Forelimb muscle (tissue), 1 donor: Measurements from ENCODE around the gene CLIC3. TPM values are rescaled to one million over a fixed set of nuclear protein-coding genes. Genes with fewer than 3 reads are reported as not detected.

Source experiments
- DNase-seq: peaks from one replicate; pipeline ENCODE4 v3.0.0-alpha.2; 2013; ENCODE audit warnings: low read depth
- polyA plus RNA-seq: library from polyadenylated mRNA; unstranded; fragments of 120-200 nt; gene quantifications from one replicate; pipeline ENCODE4 v1.2.1, GENCODE V29; 2013; ENCODE audit not compliant: insufficient read length

Gene CLIC3
- polyA plus RNA-seq, 1 donor: 0.42 TPM

DNA sequence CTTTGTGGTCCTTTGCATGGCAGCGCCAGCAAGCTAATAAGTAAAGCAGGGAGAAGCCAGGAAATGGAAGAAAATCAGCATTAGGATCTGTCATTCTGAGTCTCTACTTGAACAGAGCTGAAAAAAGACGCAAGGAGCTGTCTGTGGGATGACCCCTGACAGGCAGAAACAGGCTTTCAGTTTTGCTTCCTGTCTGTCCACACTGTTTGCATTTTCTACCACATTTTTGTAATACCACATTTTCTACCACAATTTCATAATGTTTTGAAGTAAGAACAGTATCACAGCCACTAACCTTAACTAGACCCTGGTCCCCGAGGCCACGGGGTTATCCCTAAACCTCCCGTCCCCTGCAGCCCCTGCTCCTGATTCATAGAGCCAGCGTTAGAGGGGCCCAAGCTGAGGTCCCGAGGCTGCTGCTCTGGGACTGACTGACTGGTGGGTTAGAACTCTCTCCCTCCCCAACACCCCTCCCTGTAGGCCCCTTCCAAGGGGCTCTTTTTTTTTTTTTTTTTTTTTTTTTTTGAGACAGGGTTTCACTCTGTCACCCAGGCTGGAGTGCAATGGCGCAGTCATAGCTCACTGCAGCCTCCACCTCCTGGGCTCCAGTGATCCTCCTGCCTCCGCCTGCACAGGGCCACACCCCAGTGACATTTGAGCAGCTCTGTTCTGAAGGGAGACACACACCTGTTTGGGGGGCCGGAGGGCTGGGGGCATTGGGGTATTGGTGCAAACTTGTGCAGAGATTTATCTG, 4.0 kb upstream of the CLIC3 start:
- DNase-seq: no peak

DNA sequence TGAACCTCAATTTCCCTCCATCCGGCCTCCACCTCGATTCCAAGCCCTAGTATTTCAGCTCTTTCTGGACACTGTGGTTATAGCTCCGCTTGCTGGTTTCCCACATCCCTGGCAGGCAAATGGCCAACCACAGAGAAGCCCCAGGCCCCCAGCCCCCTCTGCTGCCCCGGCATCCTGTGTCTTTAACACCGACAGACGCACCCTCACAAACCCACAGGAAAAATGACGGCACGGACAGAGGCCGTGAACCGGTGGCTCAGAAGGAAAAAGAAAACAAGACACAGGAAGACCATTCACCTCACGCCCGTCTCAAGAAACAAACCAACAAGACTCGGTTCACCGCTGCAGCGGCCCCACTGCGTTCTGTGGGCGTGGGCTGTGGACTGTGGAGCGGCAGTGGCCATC, 1.5 kb upstream of the CLIC3 start:
- DNase-seq: no peak

DNA sequence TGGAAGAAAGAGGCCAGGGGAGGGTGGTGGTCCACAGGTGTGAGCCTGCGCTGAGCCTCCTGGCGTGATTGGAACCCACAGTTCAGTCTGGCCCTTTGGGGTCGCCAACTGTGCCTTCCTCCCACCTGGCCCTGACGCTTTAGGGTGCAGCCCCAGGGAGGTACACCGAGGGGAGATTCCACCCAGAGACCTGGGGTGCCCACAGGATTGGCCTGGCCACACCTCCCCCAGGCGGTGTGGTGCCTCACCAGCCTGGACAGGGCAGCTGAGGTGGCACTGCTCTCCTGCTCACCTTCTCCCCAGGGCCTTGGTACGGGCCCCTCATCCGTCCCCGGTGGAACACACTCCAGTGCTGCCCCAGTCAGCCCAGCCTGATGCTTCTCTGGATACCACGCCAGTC, 1.0 kb upstream of the CLIC3 start:
- DNase-seq: no peak

DNA sequence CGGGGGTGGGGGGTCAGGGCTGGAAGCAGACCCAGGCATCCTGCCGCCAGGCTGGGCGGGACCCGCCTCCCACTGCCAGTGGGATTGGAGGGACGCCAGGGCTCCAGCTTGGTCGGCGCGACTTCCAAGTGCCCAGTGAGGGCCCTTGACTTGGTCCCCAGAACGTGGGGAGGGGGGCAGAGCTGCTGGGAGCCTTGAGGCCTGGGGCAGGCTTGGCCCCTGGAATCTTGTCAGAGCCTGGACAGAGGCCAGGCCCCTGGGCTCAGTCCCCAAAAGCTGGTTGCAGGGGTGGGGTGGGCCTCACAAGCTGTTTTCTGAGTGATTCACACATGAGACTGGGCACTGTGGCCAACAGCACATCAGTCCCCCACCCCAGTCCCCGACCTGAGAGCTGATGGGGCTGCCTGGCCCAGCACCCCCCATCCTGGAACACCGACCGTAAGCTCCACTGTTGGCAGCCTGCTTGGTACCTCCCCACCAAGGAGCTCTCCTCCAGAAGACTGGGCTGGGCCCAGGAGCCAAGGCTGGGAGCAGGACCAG, 526 bp downstream of the CLIC3 start:
- DNase-seq: no peak

DNA sequence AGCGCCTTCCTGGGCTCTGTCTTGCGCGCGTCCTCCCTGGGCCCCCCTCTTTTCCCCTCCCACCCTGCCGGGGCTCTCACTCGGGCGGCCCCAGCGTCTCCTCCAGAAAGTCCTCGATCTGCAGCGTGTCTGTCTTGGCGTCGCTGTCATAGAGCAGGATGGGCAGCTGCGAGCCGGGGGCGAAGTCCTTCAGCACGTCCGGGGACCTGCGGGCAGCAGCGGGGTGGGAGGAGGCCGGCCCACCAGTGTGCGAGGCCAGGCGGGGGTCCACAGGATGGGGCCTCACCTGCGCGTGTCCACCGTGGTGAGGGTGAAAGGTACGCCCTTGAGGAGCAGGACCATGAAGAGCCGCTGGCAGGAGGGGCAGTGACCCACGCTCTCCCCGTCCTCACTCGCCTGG, 1.0 kb downstream of the CLIC3 start:
- DNase-seq: no peak

DNA sequence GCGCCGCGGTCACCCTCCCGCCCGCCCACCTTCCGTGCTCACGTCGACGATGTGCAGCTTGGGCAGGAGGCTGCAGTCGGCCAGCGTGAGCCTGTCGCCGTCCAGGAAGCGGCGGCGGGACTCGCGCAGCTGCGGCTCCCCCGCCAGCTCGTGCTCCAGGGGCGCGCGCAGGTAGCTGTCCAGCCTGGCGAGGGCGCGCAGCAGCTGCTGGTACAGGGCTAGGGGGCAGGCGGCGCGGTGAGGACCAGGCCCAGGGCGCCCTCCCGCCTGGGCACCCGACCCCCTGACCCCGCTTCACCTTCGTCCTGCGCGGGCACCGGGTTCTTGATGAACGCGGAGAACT, 1.5 kb downstream of the CLIC3 start:
- no peak for DNase-seq

DNA sequence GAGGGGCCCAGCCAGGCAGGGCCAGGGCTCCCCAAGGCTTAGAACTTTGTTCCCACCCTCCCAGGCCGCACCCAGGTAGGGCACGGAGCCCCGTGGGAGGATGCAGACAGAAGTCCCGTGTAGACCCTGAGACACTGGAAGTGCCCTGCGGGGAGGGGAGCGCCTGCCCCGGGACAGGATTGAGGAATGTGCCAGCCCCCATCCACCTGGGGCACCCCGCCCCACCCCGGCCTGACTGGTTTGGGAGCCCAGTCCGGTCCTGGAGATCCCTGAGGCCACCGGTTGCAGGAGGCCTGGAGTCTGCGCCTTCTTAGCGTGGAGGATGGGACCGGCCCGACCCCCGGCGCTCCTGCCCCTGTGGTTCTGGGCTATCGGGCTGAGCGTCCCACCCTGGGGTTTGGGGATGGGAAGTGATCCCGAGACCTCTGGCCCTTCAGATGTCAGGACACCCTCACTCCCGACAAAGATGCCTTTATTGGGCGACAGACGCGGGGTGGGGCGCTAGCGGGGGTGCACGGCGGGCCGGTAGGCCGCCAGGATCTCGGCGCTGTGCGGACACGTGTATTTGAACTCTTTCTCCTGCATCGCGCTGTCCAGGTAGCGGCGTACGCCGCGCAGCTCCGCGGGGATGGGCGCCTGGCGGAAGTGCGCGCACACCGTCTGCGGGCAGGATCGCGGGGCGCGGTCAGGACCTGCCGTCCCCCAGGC, 2.0 kb downstream of the CLIC3 start:
- DNase-seq: no peak

DNA sequence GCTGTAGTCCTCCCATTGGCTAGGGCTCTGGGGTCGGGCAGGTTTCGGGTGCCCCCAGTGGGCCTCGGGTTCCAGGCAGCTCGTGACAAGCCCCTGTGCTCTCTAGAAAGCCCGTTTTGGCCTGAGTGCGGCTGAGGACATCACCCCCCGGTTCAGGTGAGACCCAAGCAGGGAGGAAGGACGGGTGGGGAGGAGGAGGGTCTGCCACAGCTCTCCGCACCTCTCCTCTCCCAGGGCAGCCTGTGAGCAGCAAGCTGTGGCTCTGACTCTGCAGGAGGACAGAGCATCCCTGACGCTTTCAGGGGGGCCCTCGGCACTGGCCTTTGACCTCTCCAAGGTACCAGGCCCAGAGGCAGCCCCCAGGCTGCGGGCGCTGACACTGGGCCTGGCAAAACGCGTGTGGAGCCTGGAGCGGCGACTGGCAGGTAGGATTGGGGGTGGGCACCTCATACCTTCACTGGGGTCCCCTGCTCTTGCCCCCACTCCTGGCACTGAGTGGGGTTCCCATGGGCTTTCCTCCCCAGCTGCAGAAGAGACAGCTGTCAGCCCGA, 3.5 kb downstream of the CLIC3 start:
- no peak for DNase-seq

DNA sequence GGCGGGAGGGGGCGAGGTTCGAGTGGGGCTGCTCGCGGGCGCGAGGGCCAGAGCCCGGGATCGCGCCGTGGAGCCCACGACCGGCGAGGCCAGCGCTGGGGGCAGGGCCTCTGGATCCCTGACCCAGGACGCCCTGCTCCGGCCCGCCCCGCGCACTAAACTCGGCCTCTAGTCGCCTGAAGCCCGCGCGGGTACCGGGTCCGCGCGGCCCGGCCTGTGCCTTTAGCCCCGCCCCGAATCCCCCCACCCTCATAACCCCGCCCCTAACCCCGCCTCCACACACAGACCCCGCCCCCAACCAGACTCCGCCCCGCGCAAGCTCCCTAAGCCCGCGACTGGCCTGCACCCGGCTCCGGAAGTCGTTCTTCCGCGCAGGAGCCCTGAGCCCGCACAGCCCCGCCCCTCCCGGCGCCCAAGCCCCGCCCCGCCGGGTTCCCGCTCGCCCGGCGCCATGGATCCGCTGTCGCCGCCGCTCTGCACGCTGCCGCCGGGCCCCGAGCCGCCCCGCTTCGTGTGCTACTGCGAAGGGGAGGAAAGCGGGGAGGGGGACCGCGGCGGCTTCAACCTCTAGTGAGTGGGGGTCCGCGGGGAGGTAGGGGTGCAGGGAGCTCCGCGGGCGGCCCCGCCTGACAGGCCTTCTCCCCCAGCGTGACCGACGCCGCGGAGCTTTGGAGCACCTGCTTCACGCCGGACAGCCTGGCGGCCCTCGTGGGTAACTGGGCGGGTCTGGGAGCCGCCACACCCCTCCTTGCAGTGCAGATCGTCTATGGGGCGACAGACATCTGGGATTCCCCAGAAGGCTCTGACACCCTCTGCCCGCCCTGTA, 4.2 kb downstream of the CLIC3 start, which contains the start of gene PAXX:
Gene PAXX (plus strand): TSS at position 430 of the 826 bp plus-strand sequence. CDS start 22 bp downstream, at position 452.
- peak; percentile 39 for DNase-seq

DNA sequence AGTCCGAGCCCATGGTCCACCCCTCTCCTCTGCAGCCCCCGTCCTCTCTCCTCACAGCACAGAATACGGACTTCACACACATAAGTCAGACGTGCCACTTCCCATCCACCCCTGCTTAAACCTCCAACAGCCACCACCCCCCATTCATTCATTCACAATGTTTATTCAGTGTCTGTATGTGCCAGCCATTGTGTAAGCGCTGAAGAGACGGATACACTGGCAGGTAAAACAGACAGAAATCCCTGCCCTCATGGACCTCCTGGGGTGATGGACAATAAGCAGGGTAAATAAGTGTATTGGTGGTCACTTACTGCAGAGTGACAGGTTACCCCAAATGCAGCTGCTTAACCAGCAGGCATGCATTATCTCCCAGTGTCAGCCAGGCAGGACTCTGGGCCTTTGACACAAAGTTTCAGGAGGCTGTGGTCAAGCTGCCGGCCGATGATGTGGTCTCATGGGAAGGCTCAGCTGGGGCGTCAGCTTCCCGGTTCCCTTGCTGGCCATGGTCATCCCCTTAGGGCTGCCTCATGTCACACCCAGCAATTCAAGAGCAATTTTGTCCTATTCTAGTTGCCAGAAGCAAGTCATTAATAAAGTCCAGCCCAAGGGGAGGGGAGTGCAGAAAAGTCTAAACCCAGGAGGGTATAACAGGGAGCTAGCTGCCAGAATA, 6.0 kb downstream of the CLIC3 start:
- no peak for DNase-seq

DNA sequence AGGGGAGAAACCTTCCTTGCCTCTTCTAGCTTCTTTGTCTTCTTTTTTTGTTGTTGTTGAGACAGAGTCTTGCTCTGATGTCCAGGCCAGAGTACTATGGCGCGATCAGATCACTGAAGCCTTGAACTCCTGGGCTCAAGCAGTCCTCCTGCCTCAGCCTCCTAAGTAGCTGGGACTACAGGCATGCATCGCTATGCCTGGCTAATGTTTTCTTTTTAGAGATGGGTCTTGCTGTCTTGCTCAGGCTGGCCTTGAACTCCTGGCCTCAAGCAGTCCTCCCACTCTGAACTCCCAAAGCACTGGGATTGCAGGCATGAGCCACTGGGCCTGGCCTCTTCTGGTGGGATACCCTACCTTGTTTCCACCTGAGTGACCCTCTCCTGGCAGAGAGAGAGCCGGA, 7.5 kb downstream of the CLIC3 start:
- DNase-seq: no peak

DNA sequence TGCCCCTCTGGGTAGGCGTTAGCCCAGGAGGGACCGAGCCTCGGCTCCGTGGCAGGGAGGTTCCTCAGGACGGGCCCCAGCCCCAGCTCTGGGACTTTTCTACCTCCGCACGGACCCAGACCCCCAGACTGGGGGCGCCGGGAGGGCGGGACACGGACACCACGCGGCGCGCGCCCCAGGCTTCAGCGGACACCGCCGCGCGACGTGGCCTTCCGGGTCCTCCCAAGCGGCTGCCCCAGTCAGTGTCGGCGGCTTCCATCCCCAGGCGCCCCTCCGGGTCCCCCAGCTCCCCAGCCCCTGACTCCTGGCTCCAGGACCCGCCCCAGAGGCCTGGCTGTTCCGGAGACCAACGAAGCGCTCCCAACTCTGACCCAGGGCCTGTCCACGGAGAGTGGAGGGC, 10.5 kb downstream of the CLIC3 start:
- DNase-seq: no peak

DNA sequence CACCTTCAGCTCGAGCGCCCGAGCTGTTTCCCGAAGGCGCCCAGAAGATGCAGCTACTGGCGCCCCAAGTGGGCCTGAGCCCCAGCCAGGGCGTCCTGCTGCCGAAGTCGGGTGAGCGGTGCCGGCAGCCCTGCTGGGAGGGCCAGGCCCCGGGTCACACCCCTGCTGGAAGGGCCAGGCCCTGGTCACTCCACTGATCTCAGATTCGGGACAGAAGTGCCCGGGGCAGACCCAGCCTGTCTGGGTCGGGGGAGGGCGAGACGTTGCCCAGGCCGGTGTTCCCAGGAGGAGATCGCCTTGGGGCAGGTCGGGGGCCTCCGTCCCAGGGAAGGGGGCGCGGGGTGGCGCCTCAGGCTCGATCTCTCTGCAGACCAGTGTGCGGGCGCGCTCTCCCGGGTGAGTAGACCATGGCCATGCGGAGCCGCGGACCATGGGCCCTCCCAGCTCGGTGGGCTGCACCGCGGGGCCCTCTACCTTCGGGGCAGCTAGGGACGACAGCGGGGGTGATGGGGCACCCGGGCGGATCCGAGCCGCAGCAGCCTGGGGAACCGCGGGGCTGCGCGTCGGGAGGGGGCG, 11.3 kb downstream of the CLIC3 start:
- no peak for DNase-seq

DNA sequence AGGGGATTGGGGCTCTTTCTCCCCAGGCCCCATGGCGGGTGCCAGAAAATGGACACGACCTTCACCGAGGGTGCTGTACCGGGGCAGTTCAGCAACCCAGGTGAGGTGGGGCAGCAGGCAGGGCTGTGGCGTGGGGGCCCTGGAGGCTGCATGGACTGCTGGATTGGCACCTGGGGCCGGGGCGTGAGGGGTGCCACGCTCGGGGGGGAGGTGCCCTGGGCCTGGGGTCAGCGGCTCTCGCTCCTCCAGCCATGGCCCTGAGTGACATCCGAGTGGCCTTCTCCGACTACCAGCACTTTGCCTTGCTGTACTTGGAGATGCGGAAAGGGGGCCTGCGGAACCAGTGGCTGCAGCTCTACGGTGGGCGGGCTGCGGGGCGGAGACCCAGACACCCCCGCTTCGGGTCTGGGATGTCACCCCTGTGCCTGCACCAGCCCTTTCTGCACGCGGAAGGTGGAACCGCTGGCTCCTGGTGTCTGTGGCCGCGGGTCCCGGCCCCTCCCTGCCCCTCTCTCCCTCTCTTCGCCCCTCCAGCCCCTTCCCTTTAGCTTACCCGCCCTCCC, 11.8 kb downstream of the CLIC3 start:
- DNase-seq: no peak

DNA sequence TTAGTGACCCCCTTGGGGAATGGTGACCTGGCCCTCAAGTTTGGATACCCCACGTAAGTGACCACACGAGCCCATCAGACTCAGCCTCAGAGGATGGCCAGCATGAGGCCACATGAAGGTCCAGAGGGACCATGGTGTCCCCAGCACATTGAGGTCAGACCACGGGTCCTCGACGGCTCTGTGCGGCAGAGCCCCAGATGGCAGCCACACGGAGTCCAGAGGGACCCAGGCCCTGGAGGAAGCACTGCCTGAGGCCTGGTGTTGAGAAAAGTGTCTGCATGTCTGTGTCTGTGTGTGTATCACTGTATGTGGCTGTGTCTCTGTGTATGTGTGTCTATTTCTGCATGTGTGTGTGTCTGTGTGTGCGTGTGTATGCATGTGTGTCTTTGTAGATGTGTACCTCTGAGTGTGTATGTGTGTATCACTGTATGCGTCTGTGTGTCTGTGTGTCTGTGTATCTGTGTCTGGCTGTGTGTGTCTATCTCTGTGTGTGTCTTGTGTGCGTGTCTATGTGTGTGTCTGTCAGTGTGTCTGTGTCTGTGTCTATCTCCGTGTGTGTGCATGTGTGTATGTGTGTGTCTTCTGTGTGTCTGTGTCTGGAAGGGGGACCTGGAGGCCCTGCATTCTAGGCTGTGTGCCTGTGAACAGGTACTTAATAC, 12.6 kb downstream of the CLIC3 start:
- DNase-seq: no peak

DNA sequence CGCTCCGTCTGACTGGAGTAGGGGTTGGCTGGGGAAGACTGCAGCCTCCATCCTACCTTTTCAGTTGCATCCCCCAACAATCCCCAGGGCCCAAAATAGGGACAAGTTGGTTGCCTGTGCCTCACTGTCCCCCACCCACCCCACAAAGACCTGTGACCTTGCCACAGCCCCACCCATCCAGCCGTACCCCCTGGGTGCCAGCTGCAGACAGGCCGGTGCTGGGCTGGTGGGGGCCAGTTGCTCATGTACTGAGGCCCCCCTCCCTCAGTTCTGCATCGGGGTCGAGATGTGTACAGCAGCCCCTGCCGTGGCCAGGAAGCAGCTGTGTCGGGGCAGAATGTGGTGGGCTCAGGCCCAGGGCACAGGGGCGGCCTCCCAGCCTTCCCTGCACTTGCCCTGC, 13.2 kb downstream of the CLIC3 start:
- DNase-seq: no peak

DNA sequence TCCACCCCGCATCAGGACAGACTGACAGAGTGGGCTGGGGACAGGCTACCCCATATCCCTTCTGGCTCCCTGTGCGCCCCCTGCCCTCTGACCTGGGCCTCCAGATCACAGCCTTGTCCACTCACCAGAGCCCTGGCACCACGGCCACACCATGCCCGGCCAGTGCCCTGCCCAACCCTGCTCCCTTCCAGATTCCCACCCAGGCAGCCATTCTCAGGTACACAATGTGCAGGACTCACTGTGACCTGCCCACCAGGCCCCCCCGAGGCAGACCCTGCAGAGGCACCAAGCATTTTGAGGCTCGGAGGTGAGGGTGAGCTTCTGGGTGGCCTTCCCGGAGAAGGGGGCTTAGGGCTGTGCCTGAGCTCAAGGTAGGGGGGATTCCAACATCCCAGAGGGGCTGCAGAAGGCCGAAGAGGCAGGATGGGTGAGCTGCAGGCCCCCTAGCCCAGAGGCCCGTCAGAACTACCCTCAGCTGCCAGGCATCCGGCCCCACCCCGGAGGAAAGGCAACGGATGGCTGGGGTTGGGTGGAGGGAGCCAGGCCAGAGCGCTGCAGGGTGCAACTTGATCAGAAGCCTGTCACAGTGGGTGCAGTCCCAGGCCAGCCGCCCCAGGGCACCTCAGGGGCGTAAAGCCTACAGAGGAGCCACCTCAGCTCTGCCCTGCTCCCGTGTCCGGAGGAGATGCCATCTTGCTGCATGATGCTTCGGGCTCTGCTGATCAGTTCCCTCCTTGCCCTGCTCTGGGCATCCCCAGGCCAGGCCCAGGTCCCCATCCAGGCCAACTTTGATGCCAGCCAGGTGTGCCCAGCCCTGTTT, 13.9 kb downstream of the CLIC3 start, which contains the start of gene LCNL1:
Gene LCNL1 (plus strand): TSS at position 762 of the 820 bp plus-strand sequence. CDS start 594 bp downstream, outside the sequence.
- no peak for DNase-seq

DNA sequence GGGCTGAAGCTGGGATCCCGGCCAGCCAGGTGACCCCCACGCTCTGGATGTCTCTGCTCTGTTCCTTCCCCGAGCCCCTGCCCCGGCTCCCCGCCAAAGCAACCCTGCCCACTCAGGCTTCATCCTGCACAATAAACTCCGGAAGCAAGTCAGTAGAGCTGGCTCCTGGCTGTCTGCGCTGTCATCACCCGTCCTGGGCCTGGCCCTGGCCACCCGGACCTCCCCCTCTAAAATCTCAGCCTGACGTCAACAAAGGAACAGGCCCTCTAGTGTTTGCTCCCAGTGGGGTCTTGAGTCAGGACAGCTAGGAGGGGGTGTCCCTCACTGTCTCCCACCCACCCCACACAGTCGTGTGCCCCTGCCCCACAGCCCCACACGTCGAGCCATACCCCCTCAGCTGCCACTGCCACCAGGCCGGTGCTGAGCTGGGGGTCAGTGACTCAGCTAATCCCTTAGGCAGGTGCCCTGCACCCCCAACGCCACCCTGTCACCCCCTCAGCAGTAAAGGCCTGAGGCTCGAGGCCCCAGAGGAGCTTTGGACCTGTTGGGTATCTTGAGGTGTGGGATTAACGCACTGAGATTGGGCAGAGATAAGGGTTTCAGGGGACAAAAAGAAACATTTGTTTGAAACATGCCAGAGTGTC, 14.7 kb downstream of the CLIC3 start:
- DNase-seq: no peak
